Left ventricle myocardium inferior (tissue), 1 donor: ENCODE results near the gene ENPP3. TPM values are rescaled to one million over a fixed set of nuclear protein-coding genes. Genes with fewer than 3 reads are reported as not detected.

Experiments
- DNase-seq: peaks from one replicate; pipeline ENCODE4 v3.0.0-alpha.2; 2020
- H3K27ac ChIP-seq: fragments of 200-600 bp; replicated peaks from 2 replicates; pipeline ENCODE4 v1.8.0; 2021
- H3K27me3 ChIP-seq: fragments of 200-600 bp; 2 replicates; pipeline ENCODE4 v1.8.0; 2021; ENCODE audit warnings: low read depth
- H3K36me3 ChIP-seq: fragments of 200-600 bp; 2 replicates; pipeline ENCODE4 v1.8.0; 2021
- H3K4me1 ChIP-seq: fragments of 200-600 bp; 2 replicates; pipeline ENCODE4 v1.8.0; 2021
- H3K4me3 ChIP-seq: fragments of 200-600 bp; 2 replicates; pipeline ENCODE4 v1.8.0; 2021; ENCODE audit warnings: mild to moderate bottlenecking, moderate library complexity
- H3K9me3 ChIP-seq: fragments of 200-600 bp; replicated peaks from 2 replicates; pipeline ENCODE4 v1.8.0; 2021
- CTCF ChIP-seq: fragments of 200-600 bp; IDR thresholded peaks from 2 replicates; pipeline ENCODE4 v1.8.0; 2021; ENCODE audit warnings: antibody characterized with exemption, mild to moderate bottlenecking, borderline replicate concordance
- intact Hi-C: fragments of 100-400 bp; cut with micrococcal nuclease; formaldehyde crosslinking; loops from one replicate; pipeline ENCODE4 v1.11.0; 2022
- total RNA-seq: library from RNA; stranded (reverse); fragmentation: NEBNext Ultra II Directional; extraction: Animal tissue kit (Norgen Biotek cat#: 25700); gene quantifications from one replicate; pipeline ENCODE4 v1.2.1, GENCODE V29; 2021
- donor health status: DM: no; HTN: yes; CAD: no; lungs with severe emphysema.

Gene ENPP3
- total RNA-seq, 1 donor from 2014 or later: 0.14 TPM

GRCh38 chr6:131651782-131652181 lies 14.7 kb downstream of the ENPP3 start:
- DNase-seq: no peak
- Histone ChIP-seq H3K4me3 (no peak overlapping the region), H3K27me3 (no peaks in the 10 kb centered on the region), H3K27ac (no peak overlapping the region), H3K36me3 (no peaks in the 10 kb centered on the region), H3K9me3 (no peaks in the 10 kb centered on the region), H3K4me1 (no peaks in the 10 kb centered on the region)
- intact Hi-C loops: no loop called here
- no peak for TF ChIP-seq CTCF

- Histone ChIP-seq H3K4me1 (no peaks in the 10 kb centered on the region), H3K36me3 (no peaks in the 10 kb centered on the region), H3K27ac (no peak overlapping the region), H3K27me3 (no peaks in the 10 kb centered on the region), H3K9me3 (no peaks in the 10 kb centered on the region), H3K4me3 (no peak overlapping the region)
- no peak for DNase-seq
- no peak for TF ChIP-seq CTCF
- intact Hi-C loops: no loop called here
These were observed 15.4 kb downstream of the ENPP3 start for GRCh38 chr6:131652472-131652871.

- H3K4me3 ChIP-seq: no peak overlapping the region
- TF ChIP-seq CTCF: no peak
- intact Hi-C loops: no loop called here
- H3K4me1 ChIP-seq: no peaks in the 10 kb centered on the region
- no peak overlapping the region for H3K27ac ChIP-seq
- no peak for DNase-seq
- H3K36me3 ChIP-seq: no peaks in the 10 kb centered on the region
- no peaks in the 10 kb centered on the region for H3K9me3 ChIP-seq
- H3K27me3 ChIP-seq: no peaks in the 10 kb centered on the region
These were observed 17.2 kb downstream of the ENPP3 start for GRCh38 chr6:131654326-131654725.

- intact Hi-C loops: no loop called here
- Histone ChIP-seq H3K4me3 (no peak overlapping the region), H3K4me1 (no peaks in the 10 kb centered on the region), H3K36me3 (no peaks in the 10 kb centered on the region), H3K27me3 (no peaks in the 10 kb centered on the region), H3K9me3 (no peaks in the 10 kb centered on the region), H3K27ac (no peak overlapping the region)
- DNase-seq: no peak
- TF ChIP-seq CTCF: no peak
These were observed 18.3 kb downstream of the ENPP3 start for GRCh38 chr6:131655387-131655786.

- Histone ChIP-seq H3K4me1 (no peaks in the 10 kb centered on the region), H3K27ac (no peak overlapping the region), H3K9me3 (no peaks in the 10 kb centered on the region), H3K4me3 (no peak overlapping the region), H3K27me3 (no peaks in the 10 kb centered on the region), H3K36me3 (no peaks in the 10 kb centered on the region)
- no peak for TF ChIP-seq CTCF
- intact Hi-C loops: no loop called here
- no peak for DNase-seq
These were observed 18.8 kb downstream of the ENPP3 start for GRCh38 chr6:131655951-131656350.

- Histone ChIP-seq H3K27ac (no peak overlapping the region), H3K27me3 (no peaks in the 10 kb centered on the region), H3K9me3 (no peaks in the 10 kb centered on the region), H3K4me1 (no peaks in the 10 kb centered on the region), H3K36me3 (no peaks in the 10 kb centered on the region), H3K4me3 (no peak overlapping the region)
- DNase-seq: no peak
- no peak for TF ChIP-seq CTCF
- intact Hi-C loops: no loop called here
These were observed 19.6 kb downstream of the ENPP3 start for GRCh38 chr6:131656667-131657066.
